Stimulated activated CD8-positive, alpha-beta memory T cell treated with anti-CD3 and anti-CD28 coated beads, Interleukin-12 subunit alpha, Interleukin-12 subunit beta, amount 100 ng/mL, for 4 hours (primary cell): ENCODE measurements around the gene NR1D1.
A peak's percentile ranks its signal among the peaks of the same experiment; 100 is the strongest.

Source experiments
- DNase-seq: peaks from one replicate; pipeline ENCODE4 v3.0.0-alpha.2; 2020; ENCODE audit warnings: low read depth

Gene NR1D1

GRCh38 chr17:40062329-40063186, 37.8 kb downstream of the NR1D1 start, which contains the start of gene THRA:
THRA (plus strand) TSS chr17:40062965; CDS start chr17:40074489, 11,524 bp downstream.
- DNase-seq: peak; percentile 57

GRCh38 chr17:40061609-40062038, 38.8 kb downstream of the NR1D1 start:
- no peak for DNase-seq

GRCh38 chr17:40060887-40061608, 39.3 kb downstream of the NR1D1 start:
- no peak for DNase-seq

GRCh38 chr17:40059729-40060475, 40.5 kb downstream of the NR1D1 start:
- DNase-seq: no peak

GRCh38 chr17:40058865-40059264, 41.5 kb downstream of the NR1D1 start:
- DNase-seq: no peak

GRCh38 chr17:40058186-40058784, 42.1 kb downstream of the NR1D1 start:
- DNase-seq: no peak

- DNase-seq: no peak
These were observed 43.9 kb downstream of the NR1D1 start for GRCh38 chr17:40056379-40057015.
